ENCODE measurements around the gene CCDC121.

Gene CCDC121

GRCh38 chr2:27628767-27629709 lies at the start of gene CCDC121, which contains the start of gene GPN1:
Gene CCDC121 (minus strand): TSS chr2:27629012. CDS start chr2:27627799, 1,213 bp downstream.
Gene GPN1 (plus strand): TSS chr2:27629050. CDS start chr2:27629059, 9 bp downstream.
- DNase-seq = peak; percentile 90

- DNase-seq = no peak
Measured at GRCh38 chr2:27672723-27673486, 44.1 kb upstream of the CCDC121 start.

- no peak for DNase-seq
Measured at GRCh38 chr2:27671235-27671634, 42.4 kb upstream of the CCDC121 start.

- no peak for DNase-seq
Measured at GRCh38 chr2:27667446-27667845, 38.6 kb upstream of the CCDC121 start.

GRCh38 chr2:27664622-27665363 lies 36.0 kb upstream of the CCDC121 start:
- no peak for DNase-seq

GRCh38 chr2:27664154-27664574 lies 35.4 kb upstream of the CCDC121 start:
- DNase-seq = no peak

- peak; percentile 76 for DNase-seq
Measured at GRCh38 chr2:27663285-27664153, 34.7 kb upstream of the CCDC121 start, which contains the start of the genes SLC4A1AP and SUPT7L. Gene SLC4A1AP (plus strand): TSS chr2:27663889. CDS start chr2:27663915, 26 bp downstream. Gene SUPT7L (minus strand): TSS chr2:27663614. CDS start chr2:27662192, 1,422 bp downstream.

- no peak for DNase-seq
Measured at GRCh38 chr2:27661371-27661770, 32.6 kb upstream of the CCDC121 start.

GRCh38 chr2:27655155-27655951 lies 26.5 kb upstream of the CCDC121 start:
- DNase-seq = no peak

GRCh38 chr2:27653397-27653796 lies 24.6 kb upstream of the CCDC121 start:
- no peak for DNase-seq

GRCh38 chr2:27652790-27653189 lies 24.0 kb upstream of the CCDC121 start:
- DNase-seq = no peak

GRCh38 chr2:27652341-27652740 lies 23.5 kb upstream of the CCDC121 start:
- DNase-seq = no peak

GRCh38 chr2:27651056-27651455 lies 22.2 kb upstream of the CCDC121 start:
- DNase-seq = no peak

GRCh38 chr2:27647737-27648136 lies 18.9 kb upstream of the CCDC121 start:
- DNase-seq = no peak

GRCh38 chr2:27647289-27647688 lies 18.5 kb upstream of the CCDC121 start:
- DNase-seq = no peak

GRCh38 chr2:27645197-27645596 lies 16.4 kb upstream of the CCDC121 start:
- no peak for DNase-seq

- no peak for DNase-seq
Measured at GRCh38 chr2:27640722-27641245, 12.0 kb upstream of the CCDC121 start.

- DNase-seq = no peak
Measured at GRCh38 chr2:27638709-27639108, 9.9 kb upstream of the CCDC121 start.

- no peak for DNase-seq
Measured at GRCh38 chr2:27638037-27638637, 9.3 kb upstream of the CCDC121 start.

GRCh38 chr2:27636766-27637165 lies 8.0 kb upstream of the CCDC121 start:
- no peak for DNase-seq
